Measurements from ENCODE around the gene UTP11. TPM values are rescaled to one million over a fixed set of nuclear protein-coding genes. Genes with fewer than 3 reads are reported as not detected.

Gene UTP11
- total RNA-seq, 1 donor from 2014 or later, result 26.4 TPM

GRCh38 chr1:38025664-38026063 is 13.1 kb downstream of the UTP11 start:
- Mint-ChIP-seq H3K27ac (ENCODE audit: unreplicated experiment) (no peak overlapping the region), H3K36me3 (ENCODE audit: low read depth) (peaks cover 19% of the 10 kb centered on the region), H3K4me3 (ENCODE audit: unreplicated experiment) (no peak overlapping the region), H3K9me3 (ENCODE audit: low read depth) (no peaks in the 10 kb centered on the region), H3K27me3 (ENCODE audit: low read depth) (no peaks in the 10 kb centered on the region), H3K4me1 (ENCODE audit: low read depth) (peaks cover 27% of the 10 kb centered on the region)
- DNase-seq (ENCODE audit: low spot score), result no peak
- TF ChIP-seq CTCF (IDR thresholded peaks at IDR 0.05), result no peak

- no peak overlapping the region for H3K4me3 Mint-ChIP-seq (ENCODE audit: unreplicated experiment)
- TF ChIP-seq CTCF (IDR thresholded peaks at IDR 0.05), result peak; percentile 88
- no peak overlapping the region for H3K27ac Mint-ChIP-seq (ENCODE audit: unreplicated experiment)
- peak; percentile 57 for DNase-seq (ENCODE audit: low spot score)
- H3K4me1 Mint-ChIP-seq (ENCODE audit: low read depth), result peaks cover 29% of the 10 kb centered on the region
- no peaks in the 10 kb centered on the region for H3K9me3 Mint-ChIP-seq (ENCODE audit: low read depth)
- H3K27me3 Mint-ChIP-seq (ENCODE audit: low read depth), result no peaks in the 10 kb centered on the region
- peaks cover 16% of the 10 kb centered on the region for H3K36me3 Mint-ChIP-seq (ENCODE audit: low read depth)
Observed at GRCh38 chr1:38026592-38027200, 14.2 kb downstream of the UTP11 start.

GRCh38 chr1:38027201-38028104 is 14.9 kb downstream of the UTP11 start:
- TF ChIP-seq CTCF (IDR thresholded peaks at IDR 0.05), result no peak
- no peaks in the 10 kb centered on the region for H3K9me3 Mint-ChIP-seq (ENCODE audit: low read depth)
- no peak overlapping the region for H3K4me3 Mint-ChIP-seq (ENCODE audit: unreplicated experiment)
- H3K27ac Mint-ChIP-seq (ENCODE audit: unreplicated experiment), result no peak overlapping the region
- DNase-seq (ENCODE audit: low spot score), result peak; percentile 62
- H3K36me3 Mint-ChIP-seq (ENCODE audit: low read depth), result peaks cover 10% of the 10 kb centered on the region
- peaks cover 29% of the 10 kb centered on the region for H3K4me1 Mint-ChIP-seq (ENCODE audit: low read depth)
- no peaks in the 10 kb centered on the region for H3K27me3 Mint-ChIP-seq (ENCODE audit: low read depth)

- H3K9me3 Mint-ChIP-seq (ENCODE audit: low read depth), result no peaks in the 10 kb centered on the region
- no peak overlapping the region for H3K27ac Mint-ChIP-seq (ENCODE audit: unreplicated experiment)
- H3K4me3 Mint-ChIP-seq (ENCODE audit: unreplicated experiment), result no peak overlapping the region
- no peak for DNase-seq (ENCODE audit: low spot score)
- peaks cover 8% of the 10 kb centered on the region for H3K36me3 Mint-ChIP-seq (ENCODE audit: low read depth)
- H3K27me3 Mint-ChIP-seq (ENCODE audit: low read depth), result no peaks in the 10 kb centered on the region
- peaks cover 29% of the 10 kb centered on the region for H3K4me1 Mint-ChIP-seq (ENCODE audit: low read depth)
- no peak for TF ChIP-seq CTCF (IDR thresholded peaks at IDR 0.05)
Observed at GRCh38 chr1:38028105-38028591, 15.6 kb downstream of the UTP11 start.

GRCh38 chr1:38028671-38029070 is 16.1 kb downstream of the UTP11 start:
- DNase-seq (ENCODE audit: low spot score), result no peak
- Mint-ChIP-seq H3K4me3 (ENCODE audit: unreplicated experiment) (no peak overlapping the region), H3K4me1 (ENCODE audit: low read depth) (peaks cover 29% of the 10 kb centered on the region), H3K36me3 (ENCODE audit: low read depth) (peaks cover 8% of the 10 kb centered on the region), H3K27ac (ENCODE audit: unreplicated experiment) (peak overlapping the region; percentile 79), H3K9me3 (ENCODE audit: low read depth) (no peaks in the 10 kb centered on the region), H3K27me3 (ENCODE audit: low read depth) (no peaks in the 10 kb centered on the region)
- TF ChIP-seq CTCF (IDR thresholded peaks at IDR 0.05), result peak; percentile 40
